ENCODE measurements around the gene N4BP2. TPM values are rescaled to one million over a fixed set of nuclear protein-coding genes. Genes with fewer than 3 reads are reported as not detected.

N4BP2 gene
- total and polyA plus RNA-seq, 5 donors: 0.86 to 7.3 (median 6.1) TPM

GRCh38 chr4:40199999-40200874, 143.6 kb downstream of the N4BP2 start:
- H3K27ac ChIP-seq (ENCODE audit: low read length): no peak overlapping the region
- H3K9me3 ChIP-seq (ENCODE audit: control insufficient read depth, low read length): no peaks in the 10 kb centered on the region
- H3K4me3 ChIP-seq (ENCODE audit: low read length): no peak overlapping the region
- ATAC-seq (no peak), DNase-seq (no peak)
- intact Hi-C loops (cut with DNase I): no loop called here
- WGBS: 76% methylated on average over 15 of the region's 15 CpGs
- no peaks in the 10 kb centered on the region for H3K4me1 ChIP-seq (ENCODE audit: control insufficient read depth, insufficient read depth, low read length)
- no peaks in the 10 kb centered on the region for H3K27me3 ChIP-seq (ENCODE audit: control insufficient read depth, insufficient read depth)

DNA sequence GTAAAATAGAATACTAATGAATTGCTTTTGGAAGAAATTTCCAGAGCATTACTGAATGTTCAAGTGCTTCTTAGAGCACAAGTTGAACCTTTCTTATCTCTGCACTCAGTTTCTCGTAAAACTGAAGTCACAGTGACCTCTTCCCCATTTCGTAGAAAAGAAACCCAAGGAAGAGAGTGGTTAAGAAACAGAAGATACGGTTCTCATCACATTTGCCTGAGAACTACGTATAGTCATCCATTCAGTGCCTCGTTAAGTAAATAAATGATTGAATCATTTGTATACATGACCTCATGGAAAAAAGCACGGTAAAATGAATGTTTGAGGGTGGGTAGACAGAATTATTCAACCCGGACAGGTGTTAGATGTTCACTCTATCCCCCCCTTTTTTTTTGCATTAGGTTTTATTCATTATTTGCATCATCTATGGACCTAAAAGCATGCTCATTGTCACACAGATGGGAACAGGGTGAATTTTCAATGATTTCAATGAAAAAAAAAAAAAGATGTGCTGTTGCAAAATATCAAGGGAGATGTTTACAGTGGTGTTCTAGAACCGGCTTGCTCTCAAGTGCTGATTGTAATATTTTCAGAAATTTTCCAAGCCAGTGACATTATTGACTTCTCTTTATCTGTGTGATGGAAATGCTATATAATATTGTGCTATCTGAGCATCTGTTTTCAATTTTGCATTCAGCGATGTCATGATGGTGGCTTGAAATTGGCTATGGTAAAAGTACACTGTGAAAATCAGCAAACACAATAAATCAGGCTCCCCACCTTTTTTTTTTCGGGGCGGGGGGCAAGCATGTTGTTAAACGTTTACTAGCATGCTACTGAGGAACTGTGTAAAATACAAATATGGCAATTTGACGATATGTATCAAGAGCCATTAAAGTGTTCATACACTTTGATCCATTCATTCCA, 144.5 kb downstream of the N4BP2 start:
- 74% methylated on average over 13 of the region's 13 CpGs for WGBS
- H3K4me1 ChIP-seq (ENCODE audit: control insufficient read depth, insufficient read depth, low read length): no peaks in the 10 kb centered on the region
- H3K27me3 ChIP-seq (ENCODE audit: control insufficient read depth, insufficient read depth): no peaks in the 10 kb centered on the region
- no peak for ATAC-seq
- intact Hi-C loops (cut with DNase I): no loop called here
- no peak overlapping the region for H3K27ac ChIP-seq (ENCODE audit: low read length)
- no peaks in the 10 kb centered on the region for H3K9me3 ChIP-seq (ENCODE audit: control insufficient read depth, low read length)
- H3K4me3 ChIP-seq (ENCODE audit: low read length): no peak overlapping the region
- no peak for DNase-seq

GRCh38 chr4:40201898-40202297, 145.2 kb downstream of the N4BP2 start:
- Histone ChIP-seq H3K9me3 (ENCODE audit: control insufficient read depth, low read length) (no peaks in the 10 kb centered on the region), H3K27me3 (ENCODE audit: control insufficient read depth, insufficient read depth) (no peaks in the 10 kb centered on the region), H3K4me3 (ENCODE audit: low read length) (no peak overlapping the region), H3K27ac (ENCODE audit: low read length) (no peak overlapping the region), H3K4me1 (ENCODE audit: control insufficient read depth, insufficient read depth, low read length) (no peaks in the 10 kb centered on the region)
- WGBS: 93% methylated on average over 4 of the region's 4 CpGs
- no peak for DNase-seq
- intact Hi-C loops (cut with DNase I): no loop called here
- no peak for ATAC-seq

- Histone ChIP-seq H3K27ac (ENCODE audit: low read length) (no peak overlapping the region), H3K9me3 (ENCODE audit: control insufficient read depth, low read length) (no peaks in the 10 kb centered on the region), H3K4me1 (ENCODE audit: control insufficient read depth, insufficient read depth, low read length) (no peaks in the 10 kb centered on the region), H3K27me3 (ENCODE audit: control insufficient read depth, insufficient read depth) (no peaks in the 10 kb centered on the region), H3K4me3 (ENCODE audit: low read length) (no peak overlapping the region)
- WGBS: 85% methylated on average over 3 of the region's 3 CpGs
- intact Hi-C loops (cut with DNase I): no loop called here
- ATAC-seq: no peak
- DNase-seq: no peak
Measured at GRCh38 chr4:40202474-40202873, 145.8 kb downstream of the N4BP2 start.

GRCh38 chr4:40204507-40205258, 148.0 kb downstream of the N4BP2 start:
- Histone ChIP-seq H3K9me3 (ENCODE audit: control insufficient read depth, low read length) (no peaks in the 10 kb centered on the region), H3K4me3 (ENCODE audit: low read length) (no peak overlapping the region), H3K27ac (ENCODE audit: low read length) (no peak overlapping the region), H3K27me3 (ENCODE audit: control insufficient read depth, insufficient read depth) (no peaks in the 10 kb centered on the region), H3K4me1 (ENCODE audit: control insufficient read depth, insufficient read depth, low read length) (no peaks in the 10 kb centered on the region)
- DNase-seq (no peak), ATAC-seq (no peak)
- intact Hi-C loops (cut with DNase I): no loop called here
- 90% methylated on average over 9 of the region's 9 CpGs for WGBS

GRCh38 chr4:40205259-40206198, 148.9 kb downstream of the N4BP2 start:
- Histone ChIP-seq H3K27ac (ENCODE audit: low read length) (no peak overlapping the region), H3K4me3 (ENCODE audit: low read length) (no peak overlapping the region), H3K4me1 (ENCODE audit: control insufficient read depth, insufficient read depth, low read length) (no peaks in the 10 kb centered on the region), H3K27me3 (ENCODE audit: control insufficient read depth, insufficient read depth) (no peaks in the 10 kb centered on the region), H3K9me3 (ENCODE audit: control insufficient read depth, low read length) (no peaks in the 10 kb centered on the region)
- 71% methylated on average over 6 of the region's 6 CpGs for WGBS
- ATAC-seq: peak in 1 of 2 donors; percentile 35
- intact Hi-C loops (cut with DNase I): no loop called here
- DNase-seq: no peak

DNA sequence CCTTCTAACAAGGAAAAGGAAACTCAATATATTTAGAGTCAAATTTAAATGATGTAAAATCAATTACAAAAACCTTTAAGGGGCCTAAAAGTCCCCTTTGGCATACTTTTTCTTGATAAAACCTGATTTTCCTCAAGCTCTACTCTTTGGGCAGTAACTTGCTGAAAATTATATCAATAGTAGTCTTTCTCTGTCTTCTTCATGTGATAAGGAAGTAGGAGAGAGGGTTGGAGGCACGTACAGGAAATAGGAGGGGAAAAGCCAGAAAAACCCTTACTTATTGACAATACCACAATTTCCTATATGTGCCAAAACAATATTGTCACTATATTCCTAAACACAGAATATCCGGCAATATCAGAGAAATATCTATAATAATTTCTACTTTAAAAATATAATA, 149.8 kb downstream of the N4BP2 start:
- no peaks in the 10 kb centered on the region for H3K27me3 ChIP-seq (ENCODE audit: control insufficient read depth, insufficient read depth)
- no peaks in the 10 kb centered on the region for H3K9me3 ChIP-seq (ENCODE audit: control insufficient read depth, low read length)
- no peaks in the 10 kb centered on the region for H3K4me1 ChIP-seq (ENCODE audit: control insufficient read depth, insufficient read depth, low read length)
- intact Hi-C loops (cut with DNase I): no loop called here
- no peak for ATAC-seq
- H3K27ac ChIP-seq (ENCODE audit: low read length): no peak overlapping the region
- DNase-seq: no peak
- WGBS: 42% methylated on average over 2 of the region's 2 CpGs
- no peak overlapping the region for H3K4me3 ChIP-seq (ENCODE audit: low read length)

Other genes with a start within 250 kb of the N4BP2 start
- 10 to 100 TPM; 30.0 to 37.3 (median 36.5) TPM for gene PDS5A, start 78.9 kb upstream of the N4BP2 start, total RNA-seq
- 13.9 TPM for gene PDS5A, start 78.9 kb upstream of the N4BP2 start, polyA plus RNA-seq
- gene RHOH, start 140.2 kb downstream of the N4BP2 start, total RNA-seq: 1 to 10 TPM in 1 of 4 donors, under 1 TPM in 3; 0.29 to 1.0 (median 0.47) TPM
- 0.07 TPM for gene RHOH, start 140.2 kb downstream of the N4BP2 start, polyA plus RNA-seq

Measured in right cardiac atrium (tissue), 5 donors.